IMR-90 (cell line): Measurements from ENCODE around the gene NTM. TPM values are rescaled to one million over a fixed set of nuclear protein-coding genes. Genes with fewer than 3 reads are reported as not detected.

Experiments
- ATAC-seq: fragments of 200-7000 bp; cut with Tn5 transposase; 2 replicates; pipeline ENCODE4 v1.9.1; 2020; ENCODE audit warnings: low read depth, mild to moderate bottlenecking, moderate library complexity
- BruUV-seq: library from RNA; stranded (reverse); fragments of 400-500 nt; replicated peaks from 2 replicates; lab custom pipeline; 2021; lab: Mats Ljungman, UMichigan
- CTCF ChIA-PET: fragments of 300-600 bp; formaldehyde crosslinking; extraction: SDS; loops from one replicate; lab custom pipeline; 2021; ENCODE audit warnings: antibody characterized with exemption; lab: Yijun Ruan, JAX
- POLR2A ChIA-PET: fragments of 300-600 bp; sonication (Branson Sonifier 250); formaldehyde crosslinking; loops from one replicate; lab custom pipeline; 2022; ENCODE audit warnings: antibody characterized with exemption; ENCODE audit not compliant: unreplicated experiment; lab: Charles Lee
- DNase-seq: peaks from one replicate; pipeline ENCODE4 v3.0.0; 2013
- H2AFZ ChIP-seq: replicated peaks from 2 replicates; pipeline ENCODE3; 2013; ENCODE audit warnings: low read length, mild to moderate bottlenecking; ENCODE audit not compliant: poor library complexity
- H2AK5ac ChIP-seq: 2 replicates; pipeline ENCODE4 v1.6.1; 2013; ENCODE audit warnings: low read depth, low read length, inconsistent platforms
- H2AK9ac ChIP-seq: replicated peaks from 2 replicates; pipeline ENCODE3; 2013; ENCODE audit warnings: mild to moderate bottlenecking, low read depth, low read length, moderate library complexity; ENCODE audit not compliant: poor library complexity
- H2BK120ac ChIP-seq: 2 replicates; pipeline ENCODE4 v1.6.1; 2013; ENCODE audit warnings: low read depth, low read length, inconsistent platforms
- H2BK15ac ChIP-seq: 3 replicates; pipeline ENCODE4 v1.6.1; 2013; ENCODE audit warnings: low read depth, low read length, inconsistent platforms
- H2BK20ac ChIP-seq: 2 replicates; pipeline ENCODE4 v1.6.1; 2013; ENCODE audit warnings: low read depth, mild to moderate bottlenecking, inconsistent platforms, low read length, moderate library complexity
- H2BK5ac ChIP-seq: 2 replicates; pipeline ENCODE4 v1.6.1; 2013; ENCODE audit warnings: mild to moderate bottlenecking, low read depth, low read length, inconsistent platforms; ENCODE audit not compliant: poor library complexity, severe bottlenecking
- H3K14ac ChIP-seq: replicated peaks from 2 replicates; pipeline ENCODE4 v1.6.1; 2013; ENCODE audit warnings: low read depth, low read length, inconsistent platforms
- H3K18ac ChIP-seq: 2 replicates; pipeline ENCODE4 v1.6.1; 2013; ENCODE audit warnings: low read depth, low read length, control low read depth
- H3K23ac ChIP-seq: 2 replicates; pipeline ENCODE4 v1.6.1; 2013; ENCODE audit warnings: low read depth, low read length, inconsistent platforms
- H3K27ac ChIP-seq: 2 replicates; pipeline ENCODE4 v1.5.1; 2013; ENCODE audit warnings: mild to moderate bottlenecking, control low read depth, low read length; ENCODE audit not compliant: insufficient read depth
- H3K27me3 ChIP-seq: 2 replicates; pipeline ENCODE4 v1.6.1; 2013; ENCODE audit warnings: low read length; ENCODE audit not compliant: control insufficient read depth, insufficient read depth
- H3K36me3 ChIP-seq: 2 replicates; pipeline ENCODE4 v1.6.1; 2013; ENCODE audit warnings: low read length, mixed read lengths; ENCODE audit not compliant: control insufficient read depth, insufficient read depth
- H3K4ac ChIP-seq: 2 replicates; pipeline ENCODE4 v1.6.1; 2013; ENCODE audit warnings: low read depth, low read length, inconsistent platforms
- H3K4me1 ChIP-seq: 2 replicates; pipeline ENCODE4 v1.6.1; 2013; ENCODE audit warnings: low read length, mixed read lengths; ENCODE audit not compliant: control insufficient read depth, insufficient read depth
- H3K4me2 ChIP-seq: 2 replicates; pipeline ENCODE4 v1.6.1; 2013; ENCODE audit warnings: low read depth, mild to moderate bottlenecking, control low read depth, low read length, moderate library complexity
- H3K4me3 ChIP-seq: 2 replicates; pipeline ENCODE4 v1.5.1; 2013; ENCODE audit warnings: low read depth, mild to moderate bottlenecking, control low read depth, low read length, moderate library complexity; ENCODE audit not compliant: insufficient read depth
- H3K56ac ChIP-seq: 2 replicates; pipeline ENCODE4 v1.6.1; 2013; ENCODE audit warnings: low read length, inconsistent platforms; ENCODE audit not compliant: insufficient read depth; ENCODE audit errors: extremely low read depth
- H3K79me1 ChIP-seq, 2 experiments: 2 replicates each; pipeline ENCODE4 v1.6.1; 2013; ENCODE audit warnings: low read length in 2 of 2, inconsistent platforms in 1 of 2, low read depth in 1 of 2
- H3K9ac ChIP-seq: 2 replicates; pipeline ENCODE4 v1.6.1; 2013; ENCODE audit warnings: low read depth, low read length, control low read depth
- H3K9me1 ChIP-seq: 2 replicates; pipeline ENCODE4 v1.6.1; 2013; ENCODE audit warnings: low read length, inconsistent platforms; ENCODE audit not compliant: insufficient read depth
- H3K9me3 ChIP-seq: 2 replicates; pipeline ENCODE4 v1.6.1; 2013; ENCODE audit warnings: low read length; ENCODE audit not compliant: control insufficient read depth, insufficient read depth
- H4K20me1 ChIP-seq: 2 replicates; pipeline ENCODE4 v1.6.1; 2013; ENCODE audit warnings: low read length, inconsistent platforms; ENCODE audit not compliant: insufficient read depth
- H4K5ac ChIP-seq: 2 replicates; pipeline ENCODE4 v1.6.1; 2013; ENCODE audit warnings: mild to moderate bottlenecking, low read depth, low read length, control low read depth
- H4K8ac ChIP-seq, 2 experiments: 2 replicates each; pipeline ENCODE4 v1.6.1; 2013; ENCODE audit warnings: low read depth in 2 of 2, low read length in 2 of 2, control low read depth in 1 of 2, inconsistent platforms in 1 of 2
- H4K91ac ChIP-seq: 2 replicates; pipeline ENCODE4 v1.6.1; 2013; ENCODE audit warnings: low read depth, low read length, inconsistent platforms; ENCODE audit not compliant: insufficient read depth
- BHLHE40 ChIP-seq: fragments of 150-350 bp; IDR thresholded peaks from 2 replicates; pipeline ENCODE4 v1.6.1; 2016; ENCODE audit warnings: mild to moderate bottlenecking, low read depth, low read length
- CEBPB ChIP-seq: IDR thresholded peaks from 2 replicates; pipeline ENCODE4 v1.6.1; 2012; ENCODE audit warnings: low read depth, low read length, improper control_type of control experiment
- CHD1 ChIP-seq: IDR thresholded peaks from 2 replicates; pipeline ENCODE4 v1.6.1; 2012; ENCODE audit warnings: low read depth, low read length, improper control_type of control experiment
- USF2 ChIP-seq: fragments of 150-350 bp; IDR thresholded peaks from 2 replicates; pipeline ENCODE4 v1.6.1; 2017; ENCODE audit warnings: mild to moderate bottlenecking, antibody characterized with exemption, low read length, low read depth
- WGBS, 2 experiments: methylation state at CpG; one replicate each; pipeline versions ENCODE4 v1.1.5 to v1.1.7; 2013; ENCODE audit warnings: missing lambda C conversion rate in 2 of 2; ENCODE audit not compliant: insufficient read length in 1 of 2; ENCODE audit errors: extremely low coverage in 2 of 2; 5-methylcytosine and 5-hydroxymethylcytosine counted together
- dilution Hi-C: fragments of 300-500 bp; cut with HindIII; formaldehyde crosslinking; loops from one replicate; pipeline ENCODE4 v1.14.3; 2018; ENCODE audit warnings: low sequenced_read_pairs; ENCODE audit not compliant: unreplicated experiment
- in situ Hi-C: fragments of 300-500 bp; cut with MboI; formaldehyde crosslinking; loops from 3 replicates; pipeline ENCODE4 v1.14.3; 2019; ENCODE audit warnings: low sequenced_read_pairs, inconsistent platforms, mixed read lengths
- intact Hi-C: fragments of 100-400 bp; cut with micrococcal nuclease; formaldehyde crosslinking; loops from 2 replicates; pipeline ENCODE4 v1.10.0; 2022
- polyA plus RNA-seq, 3 experiments: library from polyadenylated mRNA; depleted of rRNA; stranded (reverse); fragments of >200 nt; gene quantifications; 2 replicates each; pipeline ENCODE4 v1.2.3, GENCODE V29; 2012; ENCODE audit warnings: low replicate concordance in 1 of 3
- total RNA-seq: library from RNA; depleted of rRNA; stranded (reverse); fragments of >200 nt; gene quantifications from 2 replicates; pipeline ENCODE4 v1.2.3, GENCODE V29; 2012

The NTM gene
- total and polyA plus RNA-seq, 2 of the 4 experiments (the other 2 are of a cell fraction) = 19.5 to 25.5 TPM

- Histone ChIP-seq H3K4ac (no peak overlapping the region), H2BK5ac (no peak overlapping the region), H3K4me1 (no peaks in the 10 kb centered on the region), H4K8ac (no peak overlapping the region), H3K27me3 (no peaks in the 10 kb centered on the region; the same call in 1 of the 2 replicates), H3K56ac (no peak overlapping the region), H3K9ac (no peak overlapping the region), H4K91ac (no peak overlapping the region), H3K14ac (no peak overlapping the region), H2AK9ac (no peak overlapping the region), H3K36me3 (no peaks in the 10 kb centered on the region), H3K18ac (no peak overlapping the region), H2AFZ (no peak overlapping the region), H3K79me1 (no peaks in the 10 kb centered on the region), H4K20me1 (no peaks in the 10 kb centered on the region), H2BK15ac (no peak overlapping the region), H2BK20ac (no peak overlapping the region), H3K9me1 (no peaks in the 10 kb centered on the region), H4K5ac (no peak overlapping the region), H3K23ac (no peak overlapping the region), H3K4me2 (no peak overlapping the region), H3K27ac (no peak overlapping the region), H2BK120ac (no peak overlapping the region), H3K9me3 (no peaks in the 10 kb centered on the region), H2AK5ac (no peak overlapping the region), H3K4me3 (no peak overlapping the region)
- no peak for ATAC-seq
- in situ Hi-C loops (no loop called here), dilution Hi-C loops (no loop called here), intact Hi-C loops (no loop called here)
- no TSS peak for BruUV-seq
- TF ChIP-seq BHLHE40 = no peak
- TF ChIP-seq CHD1 = no peak
- no peak for TF ChIP-seq CEBPB
- TF ChIP-seq USF2 = no peak
- 87% methylated on average over 3 of the region's 7 CpGs; no CpG with 5 or more reads in 1 of the 2 experiments for WGBS, 2 experiments
- DNase-seq = no peak
- POLR2A ChIA-PET = no interaction called here
- CTCF ChIA-PET = no interaction called here
These were observed 113.0 kb downstream of the NTM start for GRCh38 chr11:131483453-131483852.
